OCI-LY7 (cell line): ENCODE results near the gene CBLC. TPM values are rescaled to one million over a fixed set of nuclear protein-coding genes. Genes with fewer than 3 reads are reported as not detected.

Experiments used
- BruUV-seq: library from RNA; stranded (reverse); fragments of 400-500 nt; replicated peaks from 2 replicates; lab custom pipeline; 2021; lab: Mats Ljungman, UMichigan
- CTCF ChIA-PET: fragments of 300-600 bp; sonication (Branson Sonifier 250); formaldehyde crosslinking; loops from one replicate; lab custom pipeline; 2022; ENCODE audit warnings: antibody characterized with exemption; ENCODE audit not compliant: unreplicated experiment; lab: Charles Lee
- POLR2A ChIA-PET: fragments of 300-600 bp; sonication (Branson Sonifier 250); formaldehyde crosslinking; loops from one replicate; lab custom pipeline; 2022; ENCODE audit warnings: antibody characterized with exemption; lab: Charles Lee
- DNase-seq: peaks from one replicate; pipeline ENCODE4 v3.0.0-alpha.2; 2015; ENCODE audit warnings: low spot score
- H2AFZ ChIP-seq: fragments of 200-600 bp; sonication (generic), shearing (Covaris generic); 2 replicates; pipeline ENCODE4 v1.6.1; 2014; ENCODE audit warnings: mild to moderate bottlenecking, antibody characterized with exemption, low read length, moderate library complexity
- H3K27ac ChIP-seq: fragments of 200-600 bp; sonication (generic); 2 replicates; pipeline ENCODE4 v1.5.1; 2014; ENCODE audit warnings: mixed run types, low read depth, mild to moderate bottlenecking, moderate library complexity, low read length, inconsistent platforms; ENCODE audit not compliant: poor library complexity, severe bottlenecking
- H3K36me3 ChIP-seq: fragments of 200-600 bp; sonication (generic); 2 replicates; pipeline ENCODE4 v1.6.1; 2014; ENCODE audit warnings: mild to moderate bottlenecking, antibody characterized with exemption, low read length, moderate library complexity, mixed read lengths; ENCODE audit not compliant: insufficient read depth
- H3K4me1 ChIP-seq: fragments of 200-600 bp; sonication (generic); 2 replicates; pipeline ENCODE4 v1.5.1; 2014; ENCODE audit warnings: mild to moderate bottlenecking, low read length; ENCODE audit not compliant: insufficient read depth, poor library complexity, severe bottlenecking
- H3K4me2 ChIP-seq: fragments of 200-600 bp; sonication (generic); 2 replicates; pipeline ENCODE4 v1.6.1; 2014; ENCODE audit warnings: mild to moderate bottlenecking, low read length
- H3K4me3 ChIP-seq: fragments of 200-600 bp; sonication (generic); 2 replicates; pipeline ENCODE4 v1.5.1; 2014; ENCODE audit warnings: mild to moderate bottlenecking, low read depth, low read length; ENCODE audit not compliant: poor library complexity, severe bottlenecking
- H3K79me2 ChIP-seq: fragments of 200-600 bp; sonication (generic); 2 replicates; pipeline ENCODE4 v1.6.1; 2016; ENCODE audit warnings: low read depth, mild to moderate bottlenecking, low read length, moderate library complexity, mixed read lengths; ENCODE audit not compliant: insufficient read depth
- H3K9me2 ChIP-seq: fragments of 200-600 bp; sonication (generic); 2 replicates; pipeline ENCODE4 v1.6.1; 2016; ENCODE audit warnings: mild to moderate bottlenecking, low read length, mixed read lengths; ENCODE audit not compliant: insufficient read depth
- H3K9me3 ChIP-seq: fragments of 200-600 bp; sonication (generic); 2 replicates; pipeline ENCODE4 v1.6.1; 2014; ENCODE audit warnings: mild to moderate bottlenecking, mixed run types, low read length, mixed read lengths
- H4K20me1 ChIP-seq: fragments of 200-600 bp; sonication (generic); 2 replicates; pipeline ENCODE4 v1.6.1; 2014; ENCODE audit warnings: mild to moderate bottlenecking, antibody characterized with exemption, low read length, moderate library complexity, mixed read lengths; ENCODE audit not compliant: insufficient read depth
- EZH2phosphoT487 ChIP-seq: fragments of 200-600 bp; sonication (generic); IDR thresholded peaks from 2 replicates; pipeline ENCODE4 v1.6.1; 2018; ENCODE audit warnings: low read depth, borderline replicate concordance, mild to moderate bottlenecking, mixed run types, antibody characterized with exemption, low read length, moderate library complexity, mixed read lengths
- intact Hi-C: fragments of 100-400 bp; cut with micrococcal nuclease; formaldehyde crosslinking; loops from one replicate; pipeline ENCODE4 v1.10.0; 2022; ENCODE audit not compliant: unreplicated experiment
- total RNA-seq, 2 experiments: library from RNA; depleted of rRNA in 1 of 2; stranded (reverse); fragments of >200 nt in 1 of 2; shearing (Covaris generic) in 1 of 2; gene quantifications; 2 replicates each; pipeline ENCODE4 v1.2.3, GENCODE V29; 2014 to 2022
- TF ChIP-seq, protein P1 (sequence below): fragments of 200-600 bp; sonication (generic); conservative IDR thresholded peaks from 2 replicates; pipeline ENCODE4 v1.5.1; 2014; ENCODE audit warnings: mild to moderate bottlenecking, antibody characterized with exemption, low read length, moderate library complexity, mixed read lengths

CBLC gene
- total RNA-seq, 2 experiments from 2014 or later: not detected

DNA sequence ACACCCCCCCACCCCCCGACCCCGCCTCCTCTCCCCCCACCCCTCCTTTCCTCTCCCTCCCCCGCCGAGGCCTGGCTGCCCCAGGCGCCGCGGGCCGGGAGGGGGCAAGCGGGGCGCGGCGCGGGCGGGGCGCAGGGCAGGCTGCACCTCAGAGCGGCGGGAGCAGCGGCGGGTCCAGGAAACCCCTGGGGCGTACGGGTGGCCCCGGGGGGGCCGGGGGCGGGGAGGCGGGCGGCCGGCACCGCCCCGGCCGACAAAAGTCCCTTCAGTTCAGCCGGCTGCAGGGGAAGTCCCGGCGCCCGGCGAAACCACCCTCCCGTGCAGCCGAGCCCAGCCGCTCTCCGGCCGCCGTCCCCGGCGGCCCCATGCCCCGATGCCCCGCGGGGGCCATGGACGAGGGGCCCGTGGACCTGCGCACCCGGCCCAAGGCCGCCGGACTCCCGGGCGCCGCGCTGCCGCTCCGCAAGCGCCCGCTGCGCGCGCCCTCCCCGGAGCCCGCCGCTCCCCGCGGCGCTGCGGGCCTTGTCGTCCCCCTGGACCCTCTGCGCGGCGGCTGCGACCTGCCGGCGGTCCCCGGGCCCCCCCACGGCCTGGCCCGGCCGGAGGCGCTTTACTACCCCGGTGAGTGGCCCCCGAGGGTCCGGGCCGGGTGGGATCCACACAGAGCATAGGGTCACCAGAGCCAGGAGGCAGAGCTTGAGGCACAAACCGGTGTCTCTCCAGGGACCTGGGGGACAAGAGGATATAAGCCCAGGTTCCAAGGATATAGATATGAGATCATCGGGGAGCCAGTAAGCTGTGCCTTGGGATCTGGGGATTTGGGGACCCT is 29.1 kb upstream of the CBLC start, which contains the start of gene BCL3:
BCL3 (plus strand) TSS at position 283 of the 829 bp plus-strand sequence; CDS start at position 366, 83 bp downstream.
- Histone ChIP-seq H2AFZ (peak within 1 kb of the TSS; percentile 69; the same call in 1 of the 2 replicates), H3K79me2 (peaks cover 27% of the 10 kb centered on the region), H3K36me3 (peaks cover 28% of the 10 kb centered on the region; the same call in 1 of the 2 replicates), H3K27ac (peak within 1 kb of the TSS; percentile 95), H3K4me2 (peak within 1 kb of the TSS; percentile 79), H3K4me3 (peak within 1 kb of the TSS; percentile 84), H3K9me3 (no peaks in the 10 kb centered on the region), H3K9me2 (no peaks in the 10 kb centered on the region), H3K4me1 (peaks cover 55% of the 10 kb centered on the region), H4K20me1 (no peaks in the 10 kb centered on the region)
- CTCF ChIA-PET: no interaction called here
- intact Hi-C loops: no loop called here
- TF ChIP-seq EZH2phosphoT487: no peak
- TF ChIP-seq, protein P1, sequence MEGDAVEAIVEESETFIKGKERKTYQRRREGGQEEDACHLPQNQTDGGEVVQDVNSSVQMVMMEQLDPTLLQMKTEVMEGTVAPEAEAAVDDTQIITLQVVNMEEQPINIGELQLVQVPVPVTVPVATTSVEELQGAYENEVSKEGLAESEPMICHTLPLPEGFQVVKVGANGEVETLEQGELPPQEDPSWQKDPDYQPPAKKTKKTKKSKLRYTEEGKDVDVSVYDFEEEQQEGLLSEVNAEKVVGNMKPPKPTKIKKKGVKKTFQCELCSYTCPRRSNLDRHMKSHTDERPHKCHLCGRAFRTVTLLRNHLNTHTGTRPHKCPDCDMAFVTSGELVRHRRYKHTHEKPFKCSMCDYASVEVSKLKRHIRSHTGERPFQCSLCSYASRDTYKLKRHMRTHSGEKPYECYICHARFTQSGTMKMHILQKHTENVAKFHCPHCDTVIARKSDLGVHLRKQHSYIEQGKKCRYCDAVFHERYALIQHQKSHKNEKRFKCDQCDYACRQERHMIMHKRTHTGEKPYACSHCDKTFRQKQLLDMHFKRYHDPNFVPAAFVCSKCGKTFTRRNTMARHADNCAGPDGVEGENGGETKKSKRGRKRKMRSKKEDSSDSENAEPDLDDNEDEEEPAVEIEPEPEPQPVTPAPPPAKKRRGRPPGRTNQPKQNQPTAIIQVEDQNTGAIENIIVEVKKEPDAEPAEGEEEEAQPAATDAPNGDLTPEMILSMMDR: no peak
- peak; percentile 82 for DNase-seq
- no TSS peak for BruUV-seq
- POLR2A ChIA-PET: no interaction called here

DNA sequence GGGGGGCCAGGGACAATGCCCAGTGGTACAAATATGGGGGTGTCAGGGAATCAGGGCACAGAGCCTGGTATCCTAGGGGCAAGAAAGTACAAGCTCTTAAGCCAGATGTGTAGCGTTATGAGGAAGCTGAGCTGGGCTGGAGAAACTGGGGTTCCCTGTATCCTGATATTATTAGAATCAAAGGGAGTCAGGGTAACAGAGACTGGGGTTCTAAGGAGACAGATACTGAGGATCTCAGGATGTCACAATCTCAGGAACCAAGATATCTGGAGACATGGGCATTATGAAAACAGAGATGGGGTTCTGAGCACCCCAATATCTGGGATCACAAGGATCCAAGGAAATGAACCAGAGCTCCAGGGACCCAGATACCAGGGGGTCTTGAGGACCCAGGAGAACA is 28.4 kb upstream of the CBLC start:
- Histone ChIP-seq H3K36me3 (peaks cover 28% of the 10 kb centered on the region; the same call in 1 of the 2 replicates), H3K4me1 (peaks cover 60% of the 10 kb centered on the region), H3K27ac (peak overlapping the region; percentile 95), H3K9me2 (no peaks in the 10 kb centered on the region), H3K79me2 (peaks cover 31% of the 10 kb centered on the region), H3K4me3 (peak overlapping the region; percentile 84), H3K4me2 (peak overlapping the region; percentile 79), H3K9me3 (no peaks in the 10 kb centered on the region), H2AFZ (no peak overlapping the region), H4K20me1 (no peaks in the 10 kb centered on the region)
- TF ChIP-seq, protein P1: no peak
- TF ChIP-seq EZH2phosphoT487: no peak
- CTCF ChIA-PET: no interaction called here
- POLR2A ChIA-PET: interaction anchor here (0.6 kb wide), 2 partner anchors 91 to 285 kb away, joined by 3 read pairs; no protein-coding TSS in a partner anchor
- intact Hi-C loops: no loop called here
- no peak for DNase-seq
- BruUV-seq: no TSS peak
